Stimulated activated CD8-positive, alpha-beta memory T cell treated with anti-CD3 and anti-CD28 coated beads, Interleukin-15, amount 100 ng/mL, for 48 hours (primary cell): ENCODE measurements around the gene RADIL.

Source experiments
- DNase-seq, 2 donors: peaks; one replicate each; pipeline ENCODE4 v3.0.0-alpha.2; 2020; ENCODE audit warnings: low read depth in 2 of 2

RADIL gene

DNA sequence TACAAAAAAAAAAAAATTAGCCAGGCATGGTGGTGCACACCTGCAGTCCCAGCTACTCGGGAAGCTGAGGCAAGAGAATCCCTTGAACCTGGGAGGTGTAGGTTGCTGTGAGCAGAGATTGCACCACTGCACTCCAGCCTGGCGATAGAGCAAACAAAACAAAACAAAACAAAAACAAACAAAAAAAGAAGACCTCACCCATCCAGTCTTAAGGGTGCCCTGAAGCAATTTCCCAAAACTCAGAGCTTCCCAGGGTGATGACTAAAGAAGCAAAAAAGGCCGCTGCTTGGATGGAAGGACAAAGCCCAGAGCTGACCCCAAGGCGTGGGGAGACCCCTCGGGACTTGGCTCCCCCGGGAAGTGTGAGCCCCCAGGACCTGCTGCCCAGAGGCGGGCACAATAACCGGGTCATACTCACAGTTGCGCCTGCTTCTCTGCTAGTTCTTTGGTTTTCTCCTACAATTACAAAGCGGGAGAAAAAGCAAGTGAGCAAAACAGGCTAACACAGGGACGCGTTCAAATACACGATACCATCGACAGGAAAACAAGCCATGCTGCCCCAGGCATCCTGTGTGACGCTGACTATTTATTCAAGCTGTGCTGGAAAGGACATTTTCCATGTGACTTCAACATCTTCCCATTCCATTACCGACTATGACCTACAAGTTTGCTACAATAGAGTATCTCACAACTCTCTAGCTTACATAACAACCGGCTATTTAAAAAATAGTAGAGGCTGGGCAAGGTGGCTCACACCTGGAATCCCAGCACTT is 51.6 kb downstream of the RADIL start:
- no peak for DNase-seq

DNA sequence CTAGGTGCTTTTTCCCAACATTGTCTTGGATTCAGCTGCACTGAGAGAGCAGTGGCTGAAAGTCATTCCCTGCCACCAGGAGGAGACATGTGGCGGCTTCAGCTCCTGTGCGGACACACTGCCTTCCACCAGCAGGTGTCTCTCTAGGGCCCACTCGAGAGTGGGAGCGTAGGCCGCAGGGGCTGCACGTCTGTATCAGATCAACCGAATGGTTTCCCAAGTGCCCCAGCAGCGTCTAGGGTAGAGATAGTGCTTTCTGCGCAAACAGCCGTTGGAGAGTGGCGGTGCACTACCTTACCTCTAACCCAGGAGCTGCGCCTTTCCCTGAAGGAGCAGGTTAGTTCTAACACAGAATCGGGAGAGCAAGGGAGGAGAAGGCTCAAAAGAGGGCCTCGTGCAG is 53.3 kb downstream of the RADIL start:
- DNase-seq: peak; percentile 32 to 47

DNA sequence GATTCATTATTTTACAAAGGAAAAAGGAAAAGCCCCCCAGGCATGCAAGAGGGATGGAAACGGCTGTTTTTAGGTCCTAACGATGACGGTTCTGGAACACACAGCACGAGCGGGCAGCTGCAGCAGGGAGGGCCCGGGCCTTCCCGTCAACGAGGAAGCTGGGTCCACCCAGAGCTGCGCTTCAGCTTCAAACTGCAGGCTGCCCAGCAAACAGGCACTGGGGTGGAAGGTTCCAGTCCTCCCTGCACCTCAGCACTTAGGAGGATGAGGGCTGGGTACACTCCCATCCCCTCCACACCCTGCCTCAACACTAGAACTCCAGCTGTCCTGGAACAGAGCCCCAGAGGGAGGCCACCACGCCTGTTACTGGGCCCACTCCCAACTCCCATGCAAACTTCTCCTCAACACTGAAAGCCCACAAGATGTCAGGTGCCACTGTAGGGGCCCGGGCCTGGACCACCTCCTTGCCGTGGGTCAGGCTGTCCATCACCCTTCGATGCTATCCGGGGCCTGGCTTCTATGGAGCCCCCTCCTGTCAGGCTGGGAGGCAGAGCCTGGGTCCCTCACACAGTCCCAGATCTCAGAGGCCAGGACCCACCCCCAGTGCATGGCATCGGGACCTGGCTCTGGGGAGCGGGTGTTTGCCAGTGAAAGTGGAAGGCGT is 54.7 kb downstream of the RADIL start:
- DNase-seq: no peak

DNA sequence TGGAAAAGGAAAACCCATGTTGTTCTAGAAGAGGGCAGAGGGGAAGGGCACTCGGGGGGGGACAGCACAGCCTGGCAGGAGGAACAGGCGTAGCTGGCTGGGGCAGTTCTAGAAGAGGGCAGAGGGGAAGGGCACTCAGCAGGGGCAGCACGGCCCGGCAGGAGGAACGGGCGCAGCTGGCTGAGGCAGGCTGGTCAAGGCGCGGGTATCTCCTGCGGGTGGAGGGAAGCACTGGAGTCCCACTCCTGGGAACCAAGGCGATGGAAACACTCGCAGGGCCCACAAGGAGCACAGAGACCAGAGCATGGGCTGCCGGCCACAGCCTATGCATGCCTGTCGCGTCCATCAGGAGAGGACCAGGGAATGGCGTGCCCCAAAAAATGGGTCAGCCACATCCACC is 58.4 kb downstream of the RADIL start:
- DNase-seq: no peak

DNA sequence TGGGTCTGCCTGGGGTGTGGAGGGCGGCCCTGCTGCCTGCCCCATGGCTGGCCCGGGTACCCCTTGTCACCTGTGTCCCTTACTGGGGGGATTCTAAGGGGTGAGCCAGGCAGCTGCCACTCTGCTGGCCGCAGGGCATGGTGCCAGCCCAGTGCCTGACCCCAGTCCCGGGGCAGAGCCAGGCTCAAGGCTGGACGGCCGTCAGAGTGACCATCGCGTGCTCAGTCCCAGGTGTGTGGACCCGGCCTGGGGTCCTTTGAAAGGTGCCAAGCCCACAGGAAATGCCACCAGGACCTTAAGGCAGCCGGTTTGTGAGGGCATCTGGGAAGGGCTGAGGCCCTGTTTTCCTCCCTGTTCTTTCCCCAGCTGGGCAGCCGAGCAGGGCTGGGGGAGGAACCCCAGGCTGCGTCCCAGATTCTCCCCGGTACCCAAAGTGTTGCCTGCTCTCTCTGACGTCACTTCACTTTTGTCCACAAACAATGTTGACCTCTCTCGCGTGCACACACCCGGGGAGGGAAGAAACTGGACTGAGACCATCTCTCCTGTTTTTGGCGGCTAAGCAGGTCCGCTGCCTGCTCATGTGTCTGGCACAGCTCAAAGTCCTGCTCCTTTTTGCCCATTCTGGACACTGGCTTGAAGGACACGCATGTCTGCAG is 59.3 kb downstream of the RADIL start:
- DNase-seq: no peak

DNA sequence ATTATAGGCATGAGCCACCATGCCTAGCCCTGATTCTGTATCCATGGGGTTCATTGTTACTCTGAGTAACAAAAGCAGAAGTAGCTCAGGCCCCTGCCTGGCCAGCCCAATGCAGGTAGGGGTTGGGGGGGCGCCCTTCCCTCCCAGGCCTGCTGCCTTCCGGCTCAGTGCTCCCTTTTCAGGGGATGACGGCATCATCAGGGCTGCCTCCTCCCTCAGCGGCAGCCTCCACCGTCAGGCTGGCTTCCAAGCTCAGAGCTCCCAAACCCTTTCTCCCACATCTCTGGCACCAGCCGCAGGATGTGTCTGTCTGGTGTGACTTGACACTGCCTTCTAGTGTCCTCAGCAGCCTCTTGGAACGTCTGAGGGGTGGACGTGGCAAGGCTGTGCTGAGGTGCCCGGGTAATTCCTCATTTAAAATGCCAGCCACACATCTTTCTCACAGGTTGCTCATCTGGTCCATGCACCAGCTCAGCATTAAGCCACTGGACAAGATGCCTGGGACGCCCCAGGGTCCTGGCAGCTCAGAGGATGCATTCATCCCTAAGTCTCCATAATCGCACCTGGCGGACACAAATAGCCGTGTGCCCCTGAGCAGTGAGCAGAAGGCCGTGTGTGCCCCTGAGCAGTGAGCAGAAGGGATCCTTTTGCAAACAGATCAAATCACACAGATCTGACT is 59.9 kb downstream of the RADIL start:
- DNase-seq: no peak

DNA sequence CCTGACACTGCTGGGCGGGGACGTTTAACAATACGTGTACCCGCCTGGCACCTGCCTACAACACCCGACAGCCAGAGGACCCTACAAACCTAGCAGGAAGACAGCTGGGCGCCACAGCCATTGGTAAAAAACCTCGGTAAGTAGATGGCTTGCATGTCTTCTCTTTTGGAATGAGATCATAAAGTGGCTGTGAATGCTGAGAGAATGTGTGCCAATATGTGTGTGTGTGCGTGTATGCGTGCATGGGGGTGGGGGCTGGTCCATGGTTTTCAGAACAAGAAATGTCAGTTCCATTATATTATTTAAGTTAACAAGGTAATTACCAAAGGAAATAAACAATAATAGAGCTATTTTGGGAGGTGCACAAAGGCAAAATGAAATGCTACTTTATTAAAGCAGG is 60.8 kb downstream of the RADIL start:
- no peak for DNase-seq

DNA sequence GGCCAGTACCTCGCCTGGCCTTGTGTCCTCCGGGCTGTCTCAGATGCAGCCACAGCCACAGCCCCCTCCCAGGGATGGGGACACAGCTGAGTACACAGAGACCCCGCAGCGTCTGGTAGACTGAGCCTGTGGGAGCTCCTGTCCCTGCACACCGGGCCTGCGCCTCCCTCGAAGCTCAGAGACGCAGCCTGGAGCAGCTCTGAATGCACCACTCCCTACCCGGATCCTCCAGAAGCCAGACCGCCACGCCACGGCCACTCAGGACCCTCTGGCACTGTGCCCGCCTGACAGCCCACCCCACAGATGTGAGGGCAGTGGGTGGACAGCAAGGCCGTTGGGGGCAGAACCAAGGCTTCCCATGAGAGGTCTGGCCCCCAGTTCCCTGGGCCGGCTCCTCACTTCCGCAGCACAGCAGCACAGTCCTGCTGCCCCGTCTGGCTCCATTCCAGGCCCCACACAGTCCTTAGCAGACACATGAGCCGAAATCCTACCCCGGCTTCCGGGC is 62.5 kb downstream of the RADIL start:
- no peak for DNase-seq

DNA sequence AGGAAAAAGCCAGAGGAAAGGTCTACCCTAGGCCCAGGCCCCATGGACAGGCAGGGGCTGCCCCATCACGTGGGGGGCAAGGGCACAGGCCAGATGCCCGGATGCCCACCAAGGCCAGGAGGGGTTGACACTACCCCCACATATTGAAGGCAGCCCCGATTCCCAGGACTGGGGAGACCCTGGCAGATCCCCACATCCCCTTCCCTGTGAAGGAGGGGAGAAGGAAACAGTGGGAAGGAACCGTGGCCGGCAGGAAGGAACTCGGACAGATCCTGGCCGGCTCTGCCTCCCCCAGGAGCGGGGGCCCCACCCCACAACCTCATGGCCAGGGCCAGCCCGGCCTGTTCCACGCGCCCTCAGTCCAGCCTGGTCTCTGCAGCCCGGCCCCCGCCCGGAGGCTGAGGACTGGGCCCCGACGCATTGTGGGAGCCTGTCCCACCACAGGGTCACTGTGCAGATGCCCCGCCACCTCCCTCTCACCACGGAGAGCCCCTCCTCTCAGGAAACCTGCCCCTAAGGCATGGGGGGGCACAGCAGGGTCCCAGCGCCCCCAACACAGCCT is 63.0 kb downstream of the RADIL start:
- DNase-seq: no peak

DNA sequence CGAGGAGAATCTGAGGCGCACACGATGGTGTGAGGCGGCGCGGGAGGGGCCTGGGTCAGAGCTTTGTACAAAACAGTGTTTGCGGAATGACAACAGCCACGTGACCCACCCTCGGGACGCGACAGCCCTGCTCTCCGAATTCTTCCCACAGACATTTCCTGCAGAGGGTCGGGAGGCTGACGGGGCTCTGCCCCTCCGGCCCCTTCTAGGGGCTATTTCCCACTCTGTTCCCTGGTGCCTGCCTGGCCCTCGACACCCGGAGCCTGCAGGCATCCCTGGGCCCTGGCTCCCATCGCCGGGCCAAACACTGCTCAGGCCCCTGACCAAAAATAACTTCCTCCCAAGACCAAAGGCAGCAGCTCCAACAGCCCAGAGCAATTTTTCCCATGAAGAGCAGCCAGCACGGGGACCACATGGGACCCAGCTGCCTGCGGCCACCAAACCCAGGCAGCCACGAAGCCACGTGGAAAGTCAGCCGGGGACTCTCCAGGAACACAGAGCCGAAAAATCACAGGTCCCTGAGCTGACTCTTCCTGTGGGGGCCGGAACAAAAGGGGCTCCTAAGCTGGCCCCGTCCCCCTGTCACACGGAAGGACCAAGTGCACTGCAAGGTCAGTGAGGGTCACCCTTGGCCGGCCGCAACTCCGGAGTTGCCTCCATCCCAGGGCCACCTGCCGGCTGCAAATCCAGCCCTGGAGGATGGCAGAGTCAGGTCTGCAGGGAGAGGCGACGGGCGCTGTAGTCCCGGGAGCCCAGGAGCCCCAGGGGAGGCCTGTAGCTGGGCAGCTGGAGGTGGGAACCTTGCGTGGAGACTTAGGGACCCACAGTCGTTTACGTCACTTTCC is 63.7 kb downstream of the RADIL start:
- no peak for DNase-seq

DNA sequence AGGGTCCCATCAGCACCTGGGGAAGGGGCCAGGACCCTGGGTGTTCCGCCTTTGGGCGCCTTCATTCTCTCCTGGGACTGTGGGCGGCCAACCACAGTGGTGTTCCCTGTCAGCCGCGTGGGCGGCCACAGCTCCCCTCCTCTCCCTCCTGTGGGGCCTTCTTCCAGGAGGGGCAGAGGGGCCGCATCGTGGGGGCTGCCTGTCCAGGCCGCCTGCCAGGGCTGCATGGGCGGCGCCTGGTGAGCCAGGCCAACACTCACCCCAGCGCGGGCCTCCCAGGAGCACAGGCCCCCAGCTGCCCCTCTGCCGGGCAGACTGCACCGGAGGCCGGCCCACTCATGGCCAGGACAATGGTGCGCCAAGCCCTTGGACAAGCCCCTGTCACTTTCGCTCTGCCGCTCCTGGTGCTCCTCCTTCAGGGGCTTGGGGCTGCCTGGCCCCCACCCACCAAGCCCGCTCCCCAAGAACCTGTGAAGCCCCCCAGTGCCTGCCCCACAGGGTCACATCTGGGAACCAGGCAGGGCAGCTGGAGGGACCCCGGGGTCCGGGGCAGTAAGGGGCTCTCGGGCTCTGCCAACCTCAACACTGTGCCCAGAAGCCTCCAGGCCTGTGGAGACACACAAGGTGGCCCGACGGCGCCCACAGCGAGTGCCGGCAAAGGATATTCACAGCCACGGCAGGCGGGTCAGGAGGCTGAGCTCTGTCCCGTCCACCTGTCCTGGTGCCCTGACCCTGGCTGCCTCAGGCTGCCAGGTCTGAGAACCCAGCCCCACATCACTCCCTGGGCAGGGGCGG is 65.3 kb downstream of the RADIL start:
- DNase-seq: no peak

DNA sequence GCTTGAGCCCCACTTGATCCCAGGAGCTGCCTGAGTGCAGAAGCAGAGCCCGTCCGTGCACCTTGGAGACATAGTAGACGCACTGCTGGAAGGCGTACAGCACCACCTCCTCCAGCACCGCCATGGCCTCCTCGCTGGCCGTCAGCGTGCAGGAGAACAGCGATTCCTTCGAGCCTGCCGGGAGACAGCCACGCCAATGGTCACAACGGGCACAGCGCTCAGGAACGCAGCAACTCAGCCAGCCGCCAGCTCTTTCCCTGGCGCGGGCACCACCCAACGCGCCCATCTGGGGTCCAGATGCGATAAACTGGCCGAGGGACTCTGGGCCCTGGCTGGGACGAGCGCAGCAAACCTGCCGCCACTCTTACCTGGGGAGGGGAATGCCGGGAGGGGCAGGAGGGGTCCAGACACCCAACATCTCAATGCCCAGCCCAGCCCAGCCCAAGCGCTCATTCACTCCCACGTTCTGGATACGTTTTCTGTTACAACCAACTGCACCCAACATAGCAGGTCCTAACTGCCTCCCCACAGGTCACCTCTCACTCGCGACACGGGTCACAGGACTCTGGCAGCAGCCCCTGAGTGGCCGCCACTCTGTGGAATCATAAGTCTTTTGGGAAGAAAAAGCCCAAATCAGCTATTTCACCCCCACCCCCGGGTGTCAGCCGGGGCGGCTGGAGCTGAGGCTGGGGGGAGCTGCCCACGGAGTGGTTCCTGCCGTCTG is 66.2 kb downstream of the RADIL start:
- DNase-seq: no peak

DNA sequence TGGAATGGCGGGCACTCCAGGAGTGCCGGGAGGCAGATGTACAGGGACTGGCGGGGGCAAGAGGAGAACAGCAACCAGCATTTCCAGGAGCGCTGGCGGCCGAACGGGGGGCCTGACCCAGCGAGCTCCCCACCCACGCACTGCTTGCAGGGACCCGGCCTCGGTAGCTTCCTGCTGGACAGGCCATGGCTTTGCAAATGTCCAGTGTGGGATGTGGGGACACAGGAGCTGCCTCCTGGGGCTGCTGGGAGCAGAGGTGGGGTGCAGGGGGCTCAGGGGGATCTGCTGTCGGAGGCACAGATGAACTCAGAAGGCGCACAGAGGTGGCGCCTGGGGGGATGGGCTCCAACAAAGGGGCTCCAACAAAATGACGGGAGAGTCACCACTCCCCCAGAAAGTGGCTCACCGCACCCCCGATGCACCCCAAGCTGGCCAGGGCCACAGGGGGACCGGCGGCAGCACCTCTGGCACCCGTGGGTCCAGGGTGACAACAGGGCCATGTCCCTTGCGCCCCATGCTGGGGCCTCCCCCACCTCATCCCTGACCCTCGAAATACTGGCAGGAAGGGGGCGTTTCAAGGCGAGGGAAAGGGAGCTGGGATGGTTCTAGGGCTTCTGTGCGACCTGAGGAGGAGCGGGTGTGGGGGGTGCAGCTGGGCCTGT is 67.0 kb downstream of the RADIL start:
- no peak for DNase-seq

DNA sequence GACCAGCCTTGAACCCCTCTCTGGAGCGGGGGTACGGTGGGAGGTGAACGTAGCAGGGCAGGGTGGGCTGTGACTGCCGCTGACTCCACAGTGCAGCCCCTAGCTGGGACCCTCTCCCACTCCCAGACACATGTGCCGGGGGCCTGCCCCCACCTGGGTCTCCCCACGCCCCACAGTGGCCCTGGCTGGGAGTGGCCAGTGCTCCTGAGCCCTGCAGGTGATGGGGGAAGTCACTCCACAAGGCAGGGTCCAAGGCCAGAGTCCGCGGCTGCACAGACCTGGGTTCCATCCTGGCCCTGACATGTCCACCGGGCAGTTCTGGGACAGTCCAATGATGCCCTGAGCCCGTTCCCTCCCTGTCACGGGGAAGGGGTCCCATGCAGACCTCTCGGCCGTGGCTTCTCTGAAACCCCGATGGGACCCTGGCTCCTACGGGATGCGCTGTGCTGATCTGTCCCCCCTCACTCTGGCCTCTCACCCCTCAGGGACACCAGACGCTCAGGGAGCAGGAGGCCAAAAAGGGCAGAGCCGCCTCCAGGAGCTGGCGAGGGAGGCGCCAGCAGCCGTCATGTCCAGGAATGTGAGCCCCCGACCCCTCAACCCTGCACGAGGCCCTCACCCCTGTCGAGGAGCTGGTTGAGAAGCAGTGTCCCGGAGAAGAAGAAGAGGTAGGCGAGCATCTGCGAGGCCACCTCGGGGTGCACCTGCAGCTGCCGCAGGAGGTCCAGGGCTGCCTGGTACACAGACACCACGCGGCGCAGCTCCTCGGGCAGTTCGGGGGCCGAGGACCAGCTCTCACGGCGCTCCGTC is 67.7 kb downstream of the RADIL start:
- no peak for DNase-seq

DNA sequence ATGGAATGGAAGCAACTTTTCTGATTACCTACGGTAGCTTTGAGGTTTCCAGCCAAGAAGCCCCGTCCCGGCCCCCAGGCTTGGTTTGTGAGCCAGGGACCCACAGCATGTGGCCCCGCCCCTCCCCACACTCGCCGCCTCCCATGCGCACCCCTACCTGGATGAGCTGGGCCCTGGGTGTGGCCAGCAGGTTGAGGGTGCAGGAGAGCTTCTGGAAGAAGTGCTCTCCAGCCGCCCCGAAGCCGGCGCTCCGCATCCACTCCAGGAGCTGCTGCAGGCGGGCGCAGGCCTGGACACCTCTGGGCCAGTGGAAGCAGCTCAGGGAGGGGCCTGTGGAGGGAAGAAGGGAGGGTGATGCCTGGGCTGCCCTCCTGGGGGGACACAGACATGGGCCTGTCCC is 68.4 kb downstream of the RADIL start:
- no peak for DNase-seq

DNA sequence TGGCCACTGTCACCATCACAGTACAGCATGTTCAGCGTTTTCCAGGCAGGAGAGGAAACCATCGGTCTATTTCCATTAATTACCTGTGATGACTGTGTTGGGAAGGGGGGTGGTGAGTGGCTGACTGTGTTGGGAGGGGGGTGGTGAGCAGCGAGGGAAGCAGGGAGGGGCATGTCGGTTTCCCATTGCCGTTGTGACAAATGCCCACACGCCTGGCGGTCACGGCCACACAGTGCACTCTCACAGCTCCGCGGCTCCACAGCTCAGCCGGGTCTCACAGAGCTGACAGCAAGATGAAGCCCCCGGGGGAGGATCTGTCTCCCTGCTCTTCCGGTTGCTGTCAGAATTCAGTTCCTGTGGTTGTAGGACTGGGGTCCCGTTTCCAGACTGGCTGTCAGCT is 69.1 kb downstream of the RADIL start:
- DNase-seq: no peak

DNA sequence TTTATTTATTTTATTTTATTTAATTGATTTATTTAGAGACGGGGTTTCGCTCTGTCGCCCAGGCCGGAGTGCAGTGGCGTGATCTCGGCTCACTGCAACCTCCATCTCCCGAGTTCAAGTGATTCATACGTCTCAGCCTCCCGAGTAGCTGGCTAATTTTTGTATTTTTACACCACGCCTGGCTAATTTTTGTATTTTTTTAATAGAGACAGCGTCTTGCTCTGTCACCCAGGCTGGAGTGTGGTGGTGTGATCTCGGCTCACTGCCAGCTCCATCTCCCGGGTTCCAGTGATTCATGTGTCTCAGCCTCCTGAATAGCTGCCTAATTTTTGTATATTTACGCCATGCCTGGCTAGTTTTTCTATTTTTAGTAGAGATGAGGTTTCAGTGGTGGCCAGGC is 73.8 kb downstream of the RADIL start:
- DNase-seq: no peak

DNA sequence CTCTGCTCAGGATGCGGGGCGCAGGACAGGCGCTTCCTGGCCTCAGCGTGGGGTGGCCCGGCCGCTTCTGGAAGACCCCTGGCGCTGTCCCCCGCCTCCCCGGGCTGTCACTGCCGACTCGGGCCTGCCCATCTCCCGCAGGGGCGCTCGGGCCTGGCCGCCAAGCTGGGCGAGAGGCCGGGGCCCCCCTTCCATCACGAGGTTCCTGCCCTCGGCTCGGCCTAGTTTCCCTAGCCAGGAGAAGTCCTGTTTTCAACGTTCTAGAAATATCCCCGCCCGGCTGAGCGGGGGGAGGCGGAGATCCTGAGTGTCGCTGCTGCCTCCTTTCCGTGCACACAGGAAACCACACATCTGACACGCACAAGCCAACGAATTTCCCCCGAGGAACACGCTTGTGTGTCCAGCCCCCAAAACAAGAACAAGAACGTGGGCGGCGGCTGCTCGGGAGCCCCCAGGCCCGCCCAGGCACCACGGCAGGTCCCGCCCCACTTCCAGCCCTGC is 74.4 kb downstream of the RADIL start:
- DNase-seq: peak in 1 of 2 donors; percentile 4
